Measurements from ENCODE around the gene OSBPL8. TPM values are rescaled to one million over a fixed set of nuclear protein-coding genes. Genes with fewer than 3 reads are reported as not detected.

OSBPL8 gene
- total and polyA plus RNA-seq, 9 of the 15 experiments (the other 6 are each of a cell fraction or from before 2014, with no cell fraction given): 17.4 to 82.7 (median 42.8) TPM

GRCh38 chr12:76410781-76411180 lies 148.8 kb downstream of the OSBPL8 start:
- no peak for DNase-seq (ENCODE audit: extremely low read depth in 1 of 4, low spot score in 3 of 4)
- no peak overlapping the region for H3K4me2 ChIP-seq (ENCODE audit: insufficient read depth, low read length)
- H2AFZ ChIP-seq (ENCODE audit: low read depth, low read length): no peak overlapping the region
- TF ChIP-seq AFF4 (CRISPR knock-in tag; IDR thresholded peaks at IDR 0.05): no peak
- TF ChIP-seq STAG1 (CRISPR knock-in tag; IDR thresholded peaks at IDR 0.05; ENCODE audit: borderline replicate concordance): no peak
- TF ChIP-seq ZKSCAN1 (IDR thresholded peaks at IDR 0.05; ENCODE audit: low read depth, low read length): no peak
- TF ChIP-seq REST (IDR thresholded peaks at IDR 0.05; ENCODE audit: borderline replicate concordance): no peak
- TF ChIP-seq REST (CRISPR knock-in tag; IDR thresholded peaks at IDR 0.05; ENCODE audit: low read depth): no peak
- no peak for TF ChIP-seq ZFPM2 (CRISPR knock-in tag; IDR thresholded peaks at IDR 0.05)
- TF ChIP-seq ETS1 (conservative IDR thresholded peaks at IDR 0.05; ENCODE audit: control insufficient read depth, low read depth, low read length): no peak
- no peak for TF ChIP-seq PTBP1 (IDR thresholded peaks at IDR 0.05; ENCODE audit: low read depth, low read length)
- TF ChIP-seq ZNF778 (CRISPR knock-in tag; IDR thresholded peaks at IDR 0.05): no peak
- no peaks in the 10 kb centered on the region for H3K9me1 ChIP-seq (ENCODE audit: control insufficient read depth, insufficient read depth, low read length)
- in situ Hi-C loops (cut with MboI) (no loop called here), intact Hi-C loops (cut with micrococcal nuclease) (no loop called here)
- no peak overlapping the region for H3K4me3 ChIP-seq
- no peaks in the 10 kb centered on the region for H3K79me2 ChIP-seq (ENCODE audit: control insufficient read depth, insufficient read depth, low read length)
- ChIA-PET POLR2A (interaction anchor here (0.5 to 1.4 kb wide), 3 partner anchors 15 to 176 kb away, joined by 3 to 4 read pairs (median 3); no protein-coding TSS in a partner anchor), CTCF (ENCODE audit: low intra/inter-chr PET ratio) (no interaction called here)
- no peak for ATAC-seq
- BruUV-seq (replicated peaks): no TSS peak
- no peaks in the 10 kb centered on the region for H3K4me1 ChIP-seq (replicated peaks in 1 of 2; ENCODE audit: control insufficient read depth in 2 of 2, insufficient read depth in 2 of 2, low read length in 2 of 2)
- no peak overlapping the region for H3K27ac ChIP-seq (ENCODE audit: extremely low read depth, low read depth, low read length)
- no peaks in the 10 kb centered on the region for H3K27me3 ChIP-seq (ENCODE audit: control insufficient read depth in 2 of 2, insufficient read depth in 2 of 2, low read length in 2 of 2)
- H3K9ac ChIP-seq (ENCODE audit: insufficient read depth in 1 of 2, low read depth in 2 of 2, low read length in 2 of 2): no peak overlapping the region
- no peaks in the 10 kb centered on the region for H4K20me1 ChIP-seq (replicated peaks; ENCODE audit: control insufficient read depth, insufficient read depth, low read length)
- WGBS (ENCODE audit: insufficient coverage, low coverage, missing lambda C conversion rate): 76% methylated on average over 5 of the region's 5 CpGs
- no peak for FAIRE-seq
- H3K36me3 ChIP-seq (ENCODE audit: control insufficient read depth, insufficient read depth, low read length): no peaks in the 10 kb centered on the region
- H3K9me3 ChIP-seq (replicated peaks; ENCODE audit: control insufficient read depth, insufficient read depth, low read depth, low read length): no peaks in the 10 kb centered on the region
